HepG2 (cell line): ENCODE data around the gene POC1A. TPM values are rescaled to one million over a fixed set of nuclear protein-coding genes. Genes with fewer than 3 reads are reported as not detected.

Experiments used
- ADNP ChIP-seq: sonication (generic); formaldehyde crosslinking; IDR thresholded peaks from 2 replicates; pipeline ENCODE4 v1.4.0; 2020; ENCODE audit warnings: missing genetic modification reagents
- ARNT2 ChIP-seq: sonication (generic); formaldehyde crosslinking; IDR thresholded peaks from 2 replicates; pipeline ENCODE4 v1.8.0; 2022; ENCODE audit warnings: mild to moderate bottlenecking, low read depth, missing genetic modification reagents, moderate library complexity
- ARNTL ChIP-seq: sonication (generic); formaldehyde crosslinking; IDR thresholded peaks from 2 replicates; pipeline ENCODE4 v1.4.0; 2020; ENCODE audit warnings: mild to moderate bottlenecking, missing genetic modification reagents
- ERF ChIP-seq: IDR thresholded peaks from 2 replicates; pipeline ENCODE4 v1.6.1; 2018; ENCODE audit warnings: missing biosample characterization, missing genetic modification reagents
- ETV6 ChIP-seq: sonication (generic); formaldehyde crosslinking; conservative IDR thresholded peaks from 2 replicates; pipeline ENCODE4 v1.4.0; 2020; ENCODE audit warnings: missing genetic modification reagents
- FOXA3 ChIP-seq: IDR thresholded peaks from 2 replicates; pipeline ENCODE4 v1.6.1; 2016; ENCODE audit warnings: missing genetic modification reagents, missing compliant biosample characterization
- KDM2A ChIP-seq: sonication (generic); formaldehyde crosslinking; IDR thresholded peaks from 2 replicates; pipeline ENCODE4 v1.4.0; 2020; ENCODE audit warnings: low read depth, missing genetic modification reagents, borderline replicate concordance
- NR2F6 ChIP-seq, 2 experiments: IDR thresholded peaks; 2 replicates each; pipeline ENCODE4 v1.6.1; 2016; ENCODE audit warnings: antibody characterized with exemption in 1 of 2, mild to moderate bottlenecking in 1 of 2
- ZNF329 ChIP-seq: sonication (generic); formaldehyde crosslinking; IDR thresholded peaks from 2 replicates; pipeline ENCODE4 v1.9.0; 2021; ENCODE audit warnings: low read depth, mild to moderate bottlenecking, missing genetic modification reagents
- ZNF468 ChIP-seq: sonication (generic); formaldehyde crosslinking; IDR thresholded peaks from 2 replicates; pipeline ENCODE4 v1.8.0; 2022; ENCODE audit warnings: mild to moderate bottlenecking, moderate library complexity, missing genetic modification reagents
- ZNF556 ChIP-seq: sonication (generic); formaldehyde crosslinking; IDR thresholded peaks from 2 replicates; pipeline ENCODE4 v1.4.0; 2020; ENCODE audit warnings: mild to moderate bottlenecking, missing genetic modification reagents, borderline replicate concordance
- ZNF562 ChIP-seq: sonication (generic); formaldehyde crosslinking; IDR thresholded peaks from 2 replicates; pipeline ENCODE4 v1.8.0; 2022; ENCODE audit warnings: missing genetic modification reagents, borderline replicate concordance
- polyA plus RNA-seq, 8 experiments: library from polyadenylated mRNA; depleted of rRNA in 3 of 8; stranded (reverse) in 7 of 8; unstranded in 1 of 8; fragments of >200 nt; fragmentation: Illumina TruSeq in 4 of 8; extraction: Trizol in 4 of 8; gene quantifications; 2 replicates each; pipeline versions ENCODE4 v1.2.1 to v1.2.3, GENCODE V29; 2011 to 2016; ENCODE audit warnings: low read depth in 4 of 8, missing spikeins in 1 of 8, mixed read lengths in 1 of 8; ENCODE audit not compliant: insufficient read depth in 1 of 8
- total RNA-seq, 5 experiments: library from RNA; depleted of rRNA; stranded (reverse); fragments of >200 nt; fragmentation: Illumina TruSeq; extraction: Trizol; gene quantifications; 2 replicates each; pipeline ENCODE4 v1.2.3, GENCODE V29; 2016; ENCODE audit warnings: low read depth in 1 of 5
- TF ChIP-seq, protein P1 (sequence below): sonication (generic); formaldehyde crosslinking; IDR thresholded peaks from 2 replicates; pipeline ENCODE4 v1.4.0; 2020; ENCODE audit warnings: missing genetic modification reagents, borderline replicate concordance
- TF ChIP-seq, protein P2 (sequence below): sonication (generic); formaldehyde crosslinking; IDR thresholded peaks from 2 replicates; pipeline ENCODE4 v1.4.0; 2020; ENCODE audit warnings: mild to moderate bottlenecking, missing genetic modification reagents
- TF ChIP-seq, protein P3 (sequence below), 2 experiments: sonication (generic) in 1 of 2; formaldehyde crosslinking in 1 of 2; IDR thresholded peaks; 2 replicates each; pipeline versions ENCODE4 v1.4.0 to v1.6.1; 2018 to 2020; ENCODE audit warnings: missing genetic modification reagents in 2 of 2, borderline replicate concordance in 1 of 2, low read depth in 1 of 2, mild to moderate bottlenecking in 1 of 2, missing biosample characterization in 1 of 2
- TF ChIP-seq, protein P4 (sequence below), 2 experiments: sonication (generic) in 1 of 2; formaldehyde crosslinking in 1 of 2; IDR thresholded peaks; 2 replicates each; pipeline versions ENCODE4 v1.5.1 to v1.6.1; 2011 to 2020; ENCODE audit warnings: borderline replicate concordance in 1 of 2, low read depth in 1 of 2, low read length in 1 of 2, mild to moderate bottlenecking in 1 of 2, missing genetic modification reagents in 1 of 2, moderate library complexity in 1 of 2

Gene POC1A
- total and polyA plus RNA-seq, 2 of the 13 experiments (the other 11 are each of a cell fraction or from before 2014, with no cell fraction given), result 14.6 to 20.0 TPM

DNA sequence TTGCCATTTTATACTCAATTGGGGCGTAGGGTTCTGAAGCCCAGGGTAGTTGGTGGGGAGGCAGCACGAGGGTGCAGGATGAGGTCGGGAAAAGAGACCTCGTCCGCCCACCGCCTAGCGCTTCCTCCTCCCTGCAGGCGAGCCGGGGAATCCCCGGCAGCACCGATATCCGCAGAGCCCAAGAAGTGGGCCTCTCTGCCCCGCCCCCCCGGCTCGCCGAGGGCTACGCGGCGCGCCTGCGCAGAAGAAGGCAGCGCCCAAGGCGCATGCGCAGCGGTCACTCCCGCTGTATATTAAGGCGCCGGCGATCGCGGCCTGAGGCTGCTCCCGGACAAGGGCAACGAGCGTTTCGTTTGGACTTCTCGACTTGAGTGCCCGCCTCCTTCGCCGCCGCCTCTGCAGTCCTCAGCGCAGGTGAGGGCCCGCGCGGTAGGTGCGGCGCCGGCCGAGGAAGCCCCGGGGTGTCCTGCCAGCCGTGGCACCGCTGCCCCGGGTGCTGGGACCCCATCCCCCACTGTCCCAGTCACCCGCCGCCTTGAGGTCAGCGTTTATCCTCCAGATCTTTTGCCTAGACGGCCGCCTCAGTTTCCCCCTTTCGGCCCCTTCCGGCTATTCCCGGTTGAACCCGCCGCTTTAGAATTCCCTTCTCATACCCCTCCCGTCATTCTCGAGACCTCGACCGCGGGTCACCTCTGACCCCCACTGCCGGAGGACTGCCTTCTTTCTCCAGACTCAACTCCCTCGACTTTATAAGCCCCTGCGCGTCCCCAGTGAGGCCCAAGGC, 43.8 kb upstream of the POC1A start, which contains the start of gene ALAS1 (continued):
- TF ChIP-seq, protein P1, sequence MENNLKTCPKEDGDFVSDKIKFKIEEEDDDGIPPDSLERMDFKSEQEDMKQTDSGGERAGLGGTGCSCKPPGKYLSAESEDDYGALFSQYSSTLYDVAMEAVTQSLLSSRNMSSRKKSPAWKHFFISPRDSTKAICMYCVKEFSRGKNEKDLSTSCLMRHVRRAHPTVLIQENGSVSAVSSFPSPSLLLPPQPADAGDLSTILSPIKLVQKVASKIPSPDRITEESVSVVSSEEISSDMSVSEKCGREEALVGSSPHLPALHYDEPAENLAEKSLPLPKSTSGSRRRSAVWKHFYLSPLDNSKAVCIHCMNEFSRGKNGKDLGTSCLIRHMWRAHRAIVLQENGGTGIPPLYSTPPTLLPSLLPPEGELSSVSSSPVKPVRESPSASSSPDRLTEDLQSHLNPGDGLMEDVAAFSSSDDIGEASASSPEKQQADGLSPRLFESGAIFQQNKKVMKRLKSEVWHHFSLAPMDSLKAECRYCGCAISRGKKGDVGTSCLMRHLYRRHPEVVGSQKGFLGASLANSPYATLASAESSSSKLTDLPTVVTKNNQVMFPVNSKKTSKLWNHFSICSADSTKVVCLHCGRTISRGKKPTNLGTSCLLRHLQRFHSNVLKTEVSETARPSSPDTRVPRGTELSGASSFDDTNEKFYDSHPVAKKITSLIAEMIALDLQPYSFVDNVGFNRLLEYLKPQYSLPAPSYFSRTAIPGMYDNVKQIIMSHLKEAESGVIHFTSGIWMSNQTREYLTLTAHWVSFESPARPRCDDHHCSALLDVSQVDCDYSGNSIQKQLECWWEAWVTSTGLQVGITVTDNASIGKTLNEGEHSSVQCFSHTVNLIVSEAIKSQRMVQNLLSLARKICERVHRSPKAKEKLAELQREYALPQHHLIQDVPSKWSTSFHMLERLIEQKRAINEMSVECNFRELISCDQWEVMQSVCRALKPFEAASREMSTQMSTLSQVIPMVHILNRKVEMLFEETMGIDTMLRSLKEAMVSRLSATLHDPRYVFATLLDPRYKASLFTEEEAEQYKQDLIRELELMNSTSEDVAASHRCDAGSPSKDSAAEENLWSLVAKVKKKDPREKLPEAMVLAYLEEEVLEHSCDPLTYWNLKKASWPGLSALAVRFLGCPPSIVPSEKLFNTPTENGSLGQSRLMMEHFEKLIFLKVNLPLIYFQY, result peak; percentile 60; the same call in 1 of the 2 replicates
- TF ChIP-seq ARNT2 (CRISPR knock-in tag) (peak; percentile 45; the same call in 1 of the 2 replicates), ETV6 (peak; percentile 33; the same call in 1 of the 2 replicates), ADNP (no peak), KDM2A (CRISPR knock-in tag) (peak; percentile 91), ZNF329 (0 out of 2 replicates have a peak, but pooled peaks have one; percentile 30), ARNTL (CRISPR knock-in tag) (peak; percentile 41; the same call in 1 of the 2 replicates), ZNF562 (CRISPR knock-in tag) (no peak), FOXA3 (CRISPR knock-in tag) (0 out of 2 replicates have a peak, but pooled peaks have one; percentile 5), ERF (CRISPR knock-in tag) (peak; percentile 83; the same call in 1 of the 2 replicates), ZNF468 (CRISPR knock-in tag) (0 out of 2 replicates have a peak, but pooled peaks have one; percentile 74), NR2F6 (IDR thresholded peaks at IDR 0.05) (0 out of 2 replicates have a peak, but pooled peaks have one; percentile 31), NR2F6 (CRISPR knock-in tag; IDR thresholded peaks at IDR 0.05) (peak; percentile 49; the same call in 1 of the 2 replicates), ZNF556 (CRISPR knock-in tag) (peak; percentile 78; the same call in 1 of the 2 replicates)
- TF ChIP-seq, protein P2, sequence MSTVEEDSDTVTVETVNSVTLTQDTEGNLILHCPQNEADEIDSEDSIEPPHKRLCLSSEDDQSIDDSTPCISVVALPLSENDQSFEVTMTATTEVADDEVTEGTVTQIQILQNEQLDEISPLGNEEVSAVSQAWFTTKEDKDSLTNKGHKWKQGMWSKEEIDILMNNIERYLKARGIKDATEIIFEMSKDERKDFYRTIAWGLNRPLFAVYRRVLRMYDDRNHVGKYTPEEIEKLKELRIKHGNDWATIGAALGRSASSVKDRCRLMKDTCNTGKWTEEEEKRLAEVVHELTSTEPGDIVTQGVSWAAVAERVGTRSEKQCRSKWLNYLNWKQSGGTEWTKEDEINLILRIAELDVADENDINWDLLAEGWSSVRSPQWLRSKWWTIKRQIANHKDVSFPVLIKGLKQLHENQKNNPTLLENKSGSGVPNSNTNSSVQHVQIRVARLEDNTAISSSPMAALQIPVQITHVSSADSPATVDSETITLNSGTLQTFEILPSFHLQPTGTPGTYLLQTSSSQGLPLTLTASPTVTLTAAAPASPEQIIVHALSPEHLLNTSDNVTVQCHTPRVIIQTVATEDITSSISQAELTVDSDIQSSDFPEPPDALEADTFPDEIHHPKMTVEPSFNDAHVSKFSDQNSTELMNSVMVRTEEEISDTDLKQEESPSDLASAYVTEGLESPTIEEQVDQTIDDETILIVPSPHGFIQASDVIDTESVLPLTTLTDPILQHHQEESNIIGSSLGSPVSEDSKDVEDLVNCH (CRISPR knock-in tag), result no peak
- TF ChIP-seq, protein P3, sequence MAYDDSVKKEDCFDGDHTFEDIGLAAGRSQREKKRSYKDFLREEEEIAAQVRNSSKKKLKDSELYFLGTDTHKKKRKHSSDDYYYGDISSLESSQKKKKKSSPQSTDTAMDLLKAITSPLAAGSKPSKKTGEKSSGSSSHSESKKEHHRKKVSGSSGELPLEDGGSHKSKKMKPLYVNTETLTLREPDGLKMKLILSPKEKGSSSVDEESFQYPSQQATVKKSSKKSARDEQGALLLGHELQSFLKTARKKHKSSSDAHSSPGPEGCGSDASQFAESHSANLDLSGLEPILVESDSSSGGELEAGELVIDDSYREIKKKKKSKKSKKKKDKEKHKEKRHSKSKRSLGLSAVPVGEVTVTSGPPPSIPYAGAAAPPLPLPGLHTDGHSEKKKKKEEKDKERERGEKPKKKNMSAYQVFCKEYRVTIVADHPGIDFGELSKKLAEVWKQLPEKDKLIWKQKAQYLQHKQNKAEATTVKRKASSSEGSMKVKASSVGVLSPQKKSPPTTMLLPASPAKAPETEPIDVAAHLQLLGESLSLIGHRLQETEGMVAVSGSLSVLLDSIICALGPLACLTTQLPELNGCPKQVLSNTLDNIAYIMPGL (CRISPR knock-in tag; IDR thresholded peaks at IDR 0.05; ENCODE audit: borderline replicate concordance in 1 of 2, low read depth in 1 of 2), result peak in 1 of 2 experiments; percentile 79; a peak in 2 of 4 replicates
- TF ChIP-seq, protein P4, sequence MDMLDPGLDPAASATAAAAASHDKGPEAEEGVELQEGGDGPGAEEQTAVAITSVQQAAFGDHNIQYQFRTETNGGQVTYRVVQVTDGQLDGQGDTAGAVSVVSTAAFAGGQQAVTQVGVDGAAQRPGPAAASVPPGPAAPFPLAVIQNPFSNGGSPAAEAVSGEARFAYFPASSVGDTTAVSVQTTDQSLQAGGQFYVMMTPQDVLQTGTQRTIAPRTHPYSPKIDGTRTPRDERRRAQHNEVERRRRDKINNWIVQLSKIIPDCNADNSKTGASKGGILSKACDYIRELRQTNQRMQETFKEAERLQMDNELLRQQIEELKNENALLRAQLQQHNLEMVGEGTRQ (IDR thresholded peaks at IDR 0.05; ENCODE audit: low read depth, low read length), result no peak
- TF ChIP-seq, protein P4 (CRISPR knock-in tag; IDR thresholded peaks at IDR 0.05; ENCODE audit: borderline replicate concordance), result no peak
